Measurements from ENCODE around the gene SAMM50.

DNA sequence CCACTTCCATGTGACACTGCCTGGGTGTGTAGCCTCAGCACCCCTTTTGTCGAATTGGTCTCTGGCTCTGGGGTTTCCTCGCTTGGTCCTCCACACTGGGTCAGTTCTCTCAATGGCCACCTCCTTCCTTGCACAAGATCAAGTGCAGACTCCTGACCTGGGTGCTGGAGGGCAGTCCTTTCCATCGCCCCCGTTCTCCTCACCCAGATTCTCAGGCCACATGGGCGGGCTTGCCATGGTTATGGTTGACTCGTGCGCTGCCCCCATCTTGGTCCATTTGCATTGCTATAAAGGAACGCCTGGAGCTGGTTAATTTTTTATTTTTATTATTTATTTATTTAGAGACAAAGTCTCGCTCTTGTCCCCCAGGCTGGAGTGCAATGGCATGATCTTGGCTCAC, 63.4 kb downstream of the SAMM50 start:
- TF ChIP-seq, protein P1, sequence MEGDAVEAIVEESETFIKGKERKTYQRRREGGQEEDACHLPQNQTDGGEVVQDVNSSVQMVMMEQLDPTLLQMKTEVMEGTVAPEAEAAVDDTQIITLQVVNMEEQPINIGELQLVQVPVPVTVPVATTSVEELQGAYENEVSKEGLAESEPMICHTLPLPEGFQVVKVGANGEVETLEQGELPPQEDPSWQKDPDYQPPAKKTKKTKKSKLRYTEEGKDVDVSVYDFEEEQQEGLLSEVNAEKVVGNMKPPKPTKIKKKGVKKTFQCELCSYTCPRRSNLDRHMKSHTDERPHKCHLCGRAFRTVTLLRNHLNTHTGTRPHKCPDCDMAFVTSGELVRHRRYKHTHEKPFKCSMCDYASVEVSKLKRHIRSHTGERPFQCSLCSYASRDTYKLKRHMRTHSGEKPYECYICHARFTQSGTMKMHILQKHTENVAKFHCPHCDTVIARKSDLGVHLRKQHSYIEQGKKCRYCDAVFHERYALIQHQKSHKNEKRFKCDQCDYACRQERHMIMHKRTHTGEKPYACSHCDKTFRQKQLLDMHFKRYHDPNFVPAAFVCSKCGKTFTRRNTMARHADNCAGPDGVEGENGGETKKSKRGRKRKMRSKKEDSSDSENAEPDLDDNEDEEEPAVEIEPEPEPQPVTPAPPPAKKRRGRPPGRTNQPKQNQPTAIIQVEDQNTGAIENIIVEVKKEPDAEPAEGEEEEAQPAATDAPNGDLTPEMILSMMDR (IDR thresholded peaks at IDR 0.05): no peak
- TF ChIP-seq POLR2A (IDR thresholded peaks at IDR 0.05) (no peak), EP300 (IDR thresholded peaks at IDR 0.05) (no peak)
